NB4 (cell line): Measurements from ENCODE around the gene TMEM135.
"Not testable (repeated sequence)": the region's sequence is repeated elsewhere in the genome, so short reads cannot be mapped to it uniquely, and the experiment has no call there.

Experiments
- DNase-seq: peaks from one replicate; pipeline ENCODE4 v3.0.0; 2010; ENCODE audit warnings: low read depth
- H3K4me3 ChIP-seq: one replicate; pipeline ENCODE4 v1.5.1; 2011; ENCODE audit warnings: mild to moderate bottlenecking, low read depth, low read length, moderate library complexity
- CTCF ChIP-seq: IDR thresholded peaks from one replicate; pipeline ENCODE4 v1.5.1; 2012; ENCODE audit warnings: low read depth, low read length
- MAX ChIP-seq: IDR thresholded peaks from 2 replicates; pipeline ENCODE4 v1.6.1; 2011; ENCODE audit warnings: low read depth, low read length
- MYC ChIP-seq: IDR thresholded peaks from 2 replicates; pipeline ENCODE4 v1.6.1; 2011; ENCODE audit warnings: low read depth, low read length
- POLR2A ChIP-seq: IDR thresholded peaks from 2 replicates; pipeline ENCODE4 v1.6.1; 2011; ENCODE audit warnings: mild to moderate bottlenecking; ENCODE audit not compliant: insufficient read length; ENCODE audit errors: extremely low read depth

TMEM135 gene

GRCh38 chr11:87150936-87151335 lies 113.2 kb downstream of the TMEM135 start:
- TF ChIP-seq MYC = no peak
- TF ChIP-seq POLR2A = no peak
- no peak for TF ChIP-seq MAX
- TF ChIP-seq CTCF = no peak
- no peak overlapping the region for H3K4me3 ChIP-seq
- no peak for DNase-seq

- TF ChIP-seq MAX (no peak), CTCF (no peak), POLR2A (no peak), MYC (no peak)
- DNase-seq = no peak
- H3K4me3 ChIP-seq = no peak overlapping the region
Measured at GRCh38 chr11:87154246-87154645, 116.5 kb downstream of the TMEM135 start.

- no peak for TF ChIP-seq CTCF
- TF ChIP-seq POLR2A = no peak
- no peak for TF ChIP-seq MAX
- TF ChIP-seq MYC = no peak
- no peak for DNase-seq
- no peak overlapping the region for H3K4me3 ChIP-seq
Measured at GRCh38 chr11:87156970-87157369, 119.2 kb downstream of the TMEM135 start.

- DNase-seq, H3K4me3 ChIP-seq: not testable (repeated sequence)
Measured at GRCh38 chr11:87169076-87169475, 131.3 kb downstream of the TMEM135 start.

DNA sequence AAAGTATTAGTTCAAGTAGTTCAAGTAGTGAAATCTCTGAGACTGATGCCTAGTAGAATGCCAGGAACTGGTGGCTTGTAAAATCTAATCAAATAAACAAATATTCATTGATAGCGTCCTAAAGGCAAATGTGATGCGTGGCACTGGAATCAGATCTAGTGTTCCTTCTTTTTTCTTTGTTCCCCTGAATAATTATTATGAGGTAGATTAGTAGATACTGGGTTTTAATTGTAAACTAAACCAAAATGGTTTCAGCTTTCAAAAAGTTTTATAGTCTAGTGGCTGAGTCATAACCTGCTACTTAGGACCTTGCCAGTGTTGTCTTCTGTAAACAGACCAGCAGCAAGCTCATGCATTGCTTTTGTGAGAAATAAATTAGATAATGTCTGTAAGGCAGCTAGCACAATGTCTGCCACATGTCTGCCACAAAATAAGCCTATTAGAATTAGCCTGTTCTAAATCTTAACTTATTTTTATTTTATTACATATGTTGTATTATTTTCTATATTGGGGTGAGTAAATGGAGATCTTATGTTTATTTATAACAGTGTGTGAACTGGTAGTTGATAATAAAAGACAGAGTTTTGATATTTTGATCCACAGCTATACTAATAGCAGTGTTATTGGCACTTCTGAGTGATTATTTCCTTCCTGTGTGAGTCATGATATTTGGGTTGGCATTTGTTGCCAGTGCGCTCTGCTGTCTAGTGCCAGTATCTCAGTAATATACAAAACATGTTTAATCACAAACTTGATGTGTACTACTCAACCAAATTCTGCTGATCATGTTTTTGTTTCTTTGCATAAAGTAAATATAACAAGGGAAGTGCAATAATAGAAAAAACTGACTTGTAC lies 135.7 kb downstream of the TMEM135 start:
- no peak for TF ChIP-seq CTCF
- TF ChIP-seq MYC = no peak
- TF ChIP-seq POLR2A = no peak
- DNase-seq = peak; percentile 9

DNA sequence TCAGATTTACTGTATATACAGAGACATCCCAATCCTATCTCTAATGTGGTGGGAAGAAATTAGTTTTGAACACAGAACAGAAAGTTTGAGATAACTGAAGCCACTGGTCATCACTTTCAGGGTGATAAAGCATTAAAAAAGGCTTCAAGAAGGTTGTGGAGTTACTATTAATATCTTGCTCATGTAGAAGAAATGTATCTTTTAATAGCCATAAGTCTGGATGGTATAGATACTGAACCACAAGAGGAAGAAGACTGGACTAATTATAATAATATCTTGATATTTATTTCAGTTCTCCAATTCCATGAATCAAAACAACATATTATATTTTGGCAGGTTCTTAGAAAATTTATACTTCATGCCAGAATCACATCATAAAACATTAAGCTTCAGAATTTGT lies 137.1 kb downstream of the TMEM135 start:
- DNase-seq = no peak
- H3K4me3 ChIP-seq = no peak overlapping the region
- TF ChIP-seq CTCF (no peak), POLR2A (no peak), MYC (no peak), MAX (no peak)

More for the DNA sequence above, 135.7 kb downstream of the TMEM135 start:
- no peak overlapping the region for H3K4me3 ChIP-seq
